Kidney epithelial cell (primary cell): ENCODE results near the gene DSCAML1. TPM values are rescaled to one million over a fixed set of nuclear protein-coding genes. Genes with fewer than 3 reads are reported as not detected.

Experiments
- DNase-seq: peaks from one replicate; pipeline ENCODE4 v3.0.0-alpha.2; 2010; ENCODE audit warnings: low read depth
- H3K27me3 ChIP-seq: 2 replicates; pipeline ENCODE4 v1.6.0; 2011; ENCODE audit warnings: low read length; ENCODE audit not compliant: control insufficient read depth, insufficient read depth
- H3K36me3 ChIP-seq: 2 replicates; pipeline ENCODE4 v1.5.1; 2011; ENCODE audit warnings: low read length; ENCODE audit not compliant: control insufficient read depth, insufficient read depth
- H3K4me3 ChIP-seq: 2 replicates; pipeline ENCODE4 v1.5.1; 2011; ENCODE audit warnings: low read depth, mild to moderate bottlenecking, control low read depth, low read length
- total RNA-seq: library from RNA; depleted of rRNA; stranded (reverse); fragments of >200 nt; gene quantifications from 2 replicates; pipeline ENCODE4 v1.2.3, GENCODE V29; 2015
- TF ChIP-seq, protein P1 (sequence below): IDR thresholded peaks from 2 replicates; pipeline ENCODE4 v1.5.1; 2011; ENCODE audit warnings: mild to moderate bottlenecking, moderate library complexity, low read length, control low read depth, inconsistent platforms; ENCODE audit not compliant: insufficient read depth, poor library complexity, severe bottlenecking

Gene DSCAML1
- total RNA-seq, 1 donor from 2014 or later = 3.1 TPM

DNA sequence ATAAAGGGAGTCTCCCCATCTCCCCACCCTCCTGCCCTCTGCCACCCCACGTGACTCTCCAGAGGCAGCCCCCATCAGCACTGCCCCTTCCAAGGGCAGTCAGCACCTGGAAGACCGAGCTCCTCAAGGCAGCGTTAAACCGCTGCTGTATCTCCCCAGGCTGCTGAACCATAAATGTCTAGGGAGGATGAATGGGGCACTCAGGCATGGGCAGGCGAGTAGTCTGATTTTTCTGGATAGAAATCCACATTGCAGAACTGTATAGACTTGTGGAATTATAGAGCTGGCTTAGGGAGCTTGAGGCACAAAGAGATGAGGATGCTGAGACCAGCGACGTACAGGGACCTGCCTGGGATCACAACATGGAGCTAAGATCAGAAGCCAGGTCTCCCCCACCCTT is 269.7 kb downstream of the DSCAML1 start:
- Histone ChIP-seq H3K4me3 (no peak overlapping the region), H3K36me3 (no peaks in the 10 kb centered on the region), H3K27me3 (peaks cover 2% of the 10 kb centered on the region)
- TF ChIP-seq, protein P1, sequence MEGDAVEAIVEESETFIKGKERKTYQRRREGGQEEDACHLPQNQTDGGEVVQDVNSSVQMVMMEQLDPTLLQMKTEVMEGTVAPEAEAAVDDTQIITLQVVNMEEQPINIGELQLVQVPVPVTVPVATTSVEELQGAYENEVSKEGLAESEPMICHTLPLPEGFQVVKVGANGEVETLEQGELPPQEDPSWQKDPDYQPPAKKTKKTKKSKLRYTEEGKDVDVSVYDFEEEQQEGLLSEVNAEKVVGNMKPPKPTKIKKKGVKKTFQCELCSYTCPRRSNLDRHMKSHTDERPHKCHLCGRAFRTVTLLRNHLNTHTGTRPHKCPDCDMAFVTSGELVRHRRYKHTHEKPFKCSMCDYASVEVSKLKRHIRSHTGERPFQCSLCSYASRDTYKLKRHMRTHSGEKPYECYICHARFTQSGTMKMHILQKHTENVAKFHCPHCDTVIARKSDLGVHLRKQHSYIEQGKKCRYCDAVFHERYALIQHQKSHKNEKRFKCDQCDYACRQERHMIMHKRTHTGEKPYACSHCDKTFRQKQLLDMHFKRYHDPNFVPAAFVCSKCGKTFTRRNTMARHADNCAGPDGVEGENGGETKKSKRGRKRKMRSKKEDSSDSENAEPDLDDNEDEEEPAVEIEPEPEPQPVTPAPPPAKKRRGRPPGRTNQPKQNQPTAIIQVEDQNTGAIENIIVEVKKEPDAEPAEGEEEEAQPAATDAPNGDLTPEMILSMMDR = no peak
- DNase-seq = no peak

DNA sequence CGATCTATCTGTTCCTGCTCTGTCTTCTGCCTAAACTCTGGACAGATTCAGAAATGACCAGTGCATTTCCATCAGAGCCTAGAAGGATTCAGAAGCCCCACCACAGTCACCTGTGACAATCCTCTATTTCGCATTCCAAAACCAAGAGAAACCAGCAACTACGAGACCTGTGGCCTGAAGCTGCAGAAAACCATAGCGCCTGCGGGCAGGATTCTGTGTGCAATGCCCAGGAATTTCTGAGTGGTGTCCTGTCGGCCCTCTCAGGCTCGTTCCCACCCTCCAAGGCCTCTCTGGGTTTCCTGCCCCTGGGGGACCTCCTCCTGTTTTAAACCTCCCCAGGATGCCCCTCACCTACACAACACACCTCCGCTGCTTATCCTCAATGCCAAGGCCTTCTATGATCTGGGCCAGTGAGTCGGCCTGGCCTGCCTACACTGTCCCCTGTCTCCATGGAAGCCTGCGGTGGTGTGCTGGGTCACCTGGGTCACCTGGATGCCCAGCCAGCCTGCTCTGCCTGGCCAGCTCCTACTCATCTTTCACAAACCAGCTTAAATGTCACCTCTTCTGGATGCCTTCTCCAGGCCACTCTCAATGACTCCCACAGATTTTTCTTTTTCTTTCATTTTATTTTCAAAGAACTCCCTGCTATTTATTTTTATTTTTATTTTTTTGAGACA is 271.0 kb downstream of the DSCAML1 start:
- Histone ChIP-seq H3K4me3 (no peak overlapping the region), H3K36me3 (no peaks in the 10 kb centered on the region), H3K27me3 (no peaks in the 10 kb centered on the region)
- TF ChIP-seq, protein P1 = no peak
- no peak for DNase-seq

DNA sequence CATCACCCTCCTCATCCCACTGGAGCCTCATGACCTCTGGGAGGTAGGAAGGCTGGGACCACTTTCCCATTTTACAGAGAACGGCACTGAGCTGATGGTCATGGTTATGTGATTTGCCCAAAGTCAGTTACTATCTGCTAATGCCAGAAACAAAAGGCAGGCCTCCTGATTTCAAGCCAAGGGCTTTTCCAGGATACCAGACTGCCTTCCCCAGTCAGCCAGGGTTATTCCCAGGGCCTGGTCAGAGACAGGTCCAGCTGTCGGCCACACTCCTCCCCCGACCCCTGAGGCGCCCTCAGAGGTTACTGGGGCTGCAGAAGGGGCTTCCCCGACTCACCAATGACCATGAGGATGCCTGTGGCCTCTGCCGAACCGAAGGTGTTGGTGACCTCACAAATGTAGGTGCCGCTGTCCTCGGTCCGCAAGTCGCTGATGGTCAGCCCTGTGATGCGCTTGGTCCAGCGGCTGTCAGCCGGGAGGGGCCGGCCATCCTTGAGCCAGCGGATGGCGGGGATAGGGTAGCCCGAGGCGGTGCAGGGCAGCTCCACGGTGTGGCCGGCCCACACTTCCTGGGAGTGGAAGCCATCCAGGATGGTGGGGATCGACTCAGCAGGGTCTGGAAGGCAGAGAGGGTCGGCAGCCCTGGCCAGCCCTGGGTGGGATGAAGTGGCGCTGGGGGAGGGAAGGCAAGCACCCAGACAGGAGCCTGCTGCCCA is 272.4 kb downstream of the DSCAML1 start:
- TF ChIP-seq, protein P1 = no peak

DNA sequence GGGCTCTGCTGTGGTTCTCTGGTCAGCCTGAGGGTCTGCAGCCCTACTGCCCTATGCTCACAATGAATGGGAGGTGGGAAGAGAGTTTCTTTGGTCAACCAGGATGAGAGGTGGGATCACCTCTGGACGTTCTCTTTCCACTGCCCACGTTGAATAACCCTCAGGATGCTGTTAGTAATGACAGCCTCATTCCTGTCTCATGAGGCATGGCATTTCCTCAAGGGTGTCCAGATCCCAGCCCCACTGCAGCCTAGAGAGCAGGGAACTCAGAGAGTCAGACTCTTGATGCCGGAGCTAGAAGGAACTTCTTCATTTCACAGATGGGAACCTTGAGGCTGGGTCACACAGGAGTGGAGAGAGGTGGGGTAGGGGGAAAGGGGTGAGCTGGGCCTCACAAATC is 273.3 kb downstream of the DSCAML1 start:
- no peaks in the 10 kb centered on the region for H3K27me3 ChIP-seq
- no peak overlapping the region for H3K4me3 ChIP-seq
- no peaks in the 10 kb centered on the region for H3K36me3 ChIP-seq
- DNase-seq = no peak
- TF ChIP-seq, protein P1 = no peak

More for the DNA sequence above, 272.4 kb downstream of the DSCAML1 start:
- H3K4me3 ChIP-seq = no peak overlapping the region
- DNase-seq = no peak
- H3K36me3 ChIP-seq = no peaks in the 10 kb centered on the region
- no peaks in the 10 kb centered on the region for H3K27me3 ChIP-seq

DNA sequence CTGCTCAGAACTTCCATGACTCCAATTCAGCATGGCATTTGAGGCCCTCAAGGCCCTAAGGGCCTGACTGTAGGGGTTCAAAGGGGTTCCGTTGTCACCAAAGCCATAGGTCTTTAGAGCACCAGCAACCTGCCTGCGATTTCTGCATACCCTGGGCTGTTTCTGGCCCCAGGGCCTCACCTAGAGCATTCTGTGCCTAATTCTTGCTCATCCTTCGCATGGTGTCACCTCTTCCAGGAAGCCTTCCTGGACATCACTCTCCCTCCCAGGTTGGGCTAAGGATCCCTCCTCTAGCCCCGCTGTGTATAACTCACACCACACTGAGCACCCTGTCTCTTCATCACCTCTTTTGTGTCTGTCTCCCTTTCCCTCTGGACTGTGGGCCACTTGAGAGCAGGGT is 275.0 kb downstream of the DSCAML1 start:
- Histone ChIP-seq H3K4me3 (no peak overlapping the region), H3K36me3 (no peaks in the 10 kb centered on the region), H3K27me3 (no peaks in the 10 kb centered on the region)
- TF ChIP-seq, protein P1 = no peak
- no peak for DNase-seq
